Measurements from ENCODE around the gene TSR3.

GRCh38 chr16:1378087-1378803 is 26.6 kb upstream of the TSR3 start:
- no peak for TF ChIP-seq CTCF (IDR thresholded peaks at IDR 0.05)
- no peak for TF ChIP-seq POLR2A (IDR thresholded peaks at IDR 0.05)
